SK-MEL-5 (cell line): Measurements from ENCODE around the gene APCDD1. TPM values are rescaled to one million over a fixed set of nuclear protein-coding genes. Genes with fewer than 3 reads are reported as not detected.
"Not testable (repeated sequence)": the region's sequence is repeated elsewhere in the genome, so short reads cannot be mapped to it uniquely, and the experiment has no call there.

Source experiments
- DNase-seq: peaks from one replicate; pipeline ENCODE4 v3.0.0-alpha.2; 2016; ENCODE audit warnings: low read depth, low spot score
- in situ Hi-C: cut with HindIII; loops from 2 replicates; pipeline ENCODE4 v1.10.0; 2016; ENCODE audit warnings: low sequenced_read_pairs, high pct_unique_total_duplicates, low pct_unique_long_range_greater_than_20kb
- total RNA-seq: library from RNA; depleted of rRNA; stranded (reverse); fragments of >200 nt; shearing (Covaris generic); gene quantifications from 2 replicates; pipeline ENCODE4 v1.2.3, GENCODE V29; 2014

Gene APCDD1
- total RNA-seq, 1 experiment from 2014 or later = not detected

- in situ Hi-C loops = not testable (repeated sequence)
Observed at GRCh38 chr18:10505892-10506291, 51.5 kb downstream of the APCDD1 start.

GRCh38 chr18:10508591-10508990, 54.2 kb downstream of the APCDD1 start:
- DNase-seq = no peak
- in situ Hi-C loops = no loop called here

More at GRCh38 chr18:10505892-10506291, 51.5 kb downstream of the APCDD1 start:
- DNase-seq = not testable (repeated sequence)

DNA sequence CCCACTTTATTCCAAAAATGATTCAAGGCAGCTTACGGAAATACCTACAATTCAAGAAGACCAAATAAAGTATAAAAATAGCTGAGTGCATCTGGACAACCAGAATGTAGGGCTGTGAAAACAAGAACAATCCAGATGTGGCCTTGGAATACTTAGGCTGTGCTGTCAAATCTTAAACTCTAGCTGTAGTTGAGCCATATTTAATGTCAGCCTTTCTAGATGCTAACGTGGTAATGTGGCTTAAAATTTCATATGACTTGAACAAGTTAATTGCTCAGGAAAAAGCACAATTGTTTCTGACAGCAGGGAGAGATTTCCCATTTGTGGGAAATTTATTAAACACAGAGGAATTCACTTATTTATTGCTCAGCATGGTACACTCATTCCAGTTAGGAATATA, 56.8 kb downstream of the APCDD1 start:
- DNase-seq = no peak
- in situ Hi-C loops = no loop called here

DNA sequence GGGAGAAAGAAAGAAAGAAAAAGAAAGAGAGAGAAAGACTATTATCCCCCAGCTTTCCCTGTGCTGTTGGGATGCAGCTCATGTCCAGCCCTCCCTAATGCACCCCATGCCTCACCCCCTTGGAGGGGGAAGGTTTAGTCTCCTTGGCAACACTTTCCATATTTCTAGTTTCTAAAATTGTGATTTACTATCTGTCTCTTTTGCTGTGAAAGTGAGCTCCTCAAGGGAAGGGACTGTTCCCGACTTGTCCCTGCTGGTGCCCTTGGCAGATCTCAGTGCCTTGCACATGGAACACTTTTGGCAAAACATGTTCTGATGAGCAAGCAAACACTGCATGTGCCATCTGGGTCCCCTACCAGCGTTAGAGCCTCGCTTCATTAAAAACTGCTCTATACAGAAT, 59.6 kb downstream of the APCDD1 start:
- no peak for DNase-seq
- in situ Hi-C loops = no loop called here

GRCh38 chr18:10514601-10515000, 60.2 kb downstream of the APCDD1 start:
- in situ Hi-C loops = no loop called here
- no peak for DNase-seq

- no peak for DNase-seq
- in situ Hi-C loops = no loop called here
Observed at GRCh38 chr18:10515456-10515855, 61.0 kb downstream of the APCDD1 start.

- DNase-seq = no peak
- in situ Hi-C loops = no loop called here
Observed at GRCh38 chr18:10516078-10516477, 61.6 kb downstream of the APCDD1 start.

DNA sequence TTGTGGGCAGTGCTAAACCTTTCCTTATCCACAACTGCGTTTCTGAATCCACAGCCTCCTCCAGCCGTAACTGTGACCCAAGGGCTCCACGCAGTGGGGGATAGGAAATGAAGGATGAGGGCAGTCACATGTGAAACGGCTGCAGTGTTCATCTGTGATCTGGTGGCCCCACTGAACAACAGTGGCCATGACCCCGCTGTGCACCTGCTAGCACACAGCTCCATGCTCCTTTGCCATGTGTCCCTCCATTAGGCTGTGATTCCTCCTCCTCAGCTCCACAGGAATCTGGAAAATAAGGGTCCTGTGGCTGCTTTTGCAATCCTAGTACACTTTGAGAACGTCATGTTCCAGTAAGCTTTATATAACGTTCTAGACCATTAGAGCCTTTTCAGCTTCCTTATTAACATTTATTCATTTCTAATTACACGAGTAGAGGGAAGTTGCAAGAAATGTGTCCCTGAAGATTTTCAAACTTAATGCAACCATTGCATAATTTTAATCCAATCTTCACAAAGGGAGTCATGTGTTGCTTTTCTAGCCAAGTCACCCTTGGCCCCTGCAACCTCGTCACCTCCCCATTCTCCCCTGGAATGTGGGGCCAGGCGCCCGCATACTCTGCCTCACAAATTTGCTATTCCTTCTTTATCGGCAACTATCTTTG, 64.3 kb downstream of the APCDD1 start:
- in situ Hi-C loops = no loop called here
- peak; percentile 32 for DNase-seq

DNA sequence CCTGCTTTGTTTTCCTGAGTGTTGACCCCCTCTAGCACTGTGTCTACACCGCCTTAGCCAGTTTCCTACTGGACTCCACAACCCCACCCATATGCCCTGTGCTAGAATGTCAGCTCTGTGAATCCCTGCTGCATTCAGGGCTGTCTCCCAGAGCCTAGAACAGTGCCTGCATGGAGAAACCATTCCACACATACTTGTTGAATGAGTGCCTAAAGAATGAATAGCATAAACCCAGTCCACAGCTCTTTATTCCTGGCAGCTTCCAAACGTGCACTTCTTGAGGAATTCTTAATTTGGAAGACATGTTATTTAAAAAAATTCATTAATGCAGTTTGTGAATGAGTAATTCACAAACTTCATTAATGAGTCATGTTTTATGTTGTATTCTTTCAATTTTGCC, 64.9 kb downstream of the APCDD1 start:
- in situ Hi-C loops = no loop called here
- no peak for DNase-seq

- peak; percentile 87 for DNase-seq
- in situ Hi-C loops = no loop called here
Observed at GRCh38 chr18:10519999-10520935, 65.8 kb downstream of the APCDD1 start.

GRCh38 chr18:10521566-10521965, 67.1 kb downstream of the APCDD1 start:
- no peak for DNase-seq
- in situ Hi-C loops = no loop called here

DNA sequence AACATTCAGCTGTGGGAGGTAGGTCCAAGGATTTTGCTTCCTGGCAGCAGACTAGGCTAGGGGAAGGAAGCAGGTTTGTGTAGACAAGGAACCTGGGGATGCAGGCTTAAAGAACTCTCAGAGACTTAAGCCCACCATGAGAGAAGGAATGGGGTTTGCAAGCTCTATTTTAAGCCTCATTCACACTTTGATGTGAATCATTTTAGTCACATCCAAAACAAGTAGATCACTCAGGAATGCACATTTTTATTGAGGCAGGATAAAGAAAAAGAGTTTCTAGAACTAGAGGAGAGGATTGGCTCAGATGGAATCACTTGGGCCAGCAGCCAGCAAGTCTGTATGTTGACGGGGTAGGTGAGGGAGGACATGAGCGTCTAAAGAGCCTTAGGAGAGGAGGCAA, 68.1 kb downstream of the APCDD1 start:
- in situ Hi-C loops = no loop called here
- peak; percentile 7 for DNase-seq

GRCh38 chr18:10523544-10523943, 69.1 kb downstream of the APCDD1 start:
- no peak for DNase-seq
- in situ Hi-C loops = no loop called here

DNA sequence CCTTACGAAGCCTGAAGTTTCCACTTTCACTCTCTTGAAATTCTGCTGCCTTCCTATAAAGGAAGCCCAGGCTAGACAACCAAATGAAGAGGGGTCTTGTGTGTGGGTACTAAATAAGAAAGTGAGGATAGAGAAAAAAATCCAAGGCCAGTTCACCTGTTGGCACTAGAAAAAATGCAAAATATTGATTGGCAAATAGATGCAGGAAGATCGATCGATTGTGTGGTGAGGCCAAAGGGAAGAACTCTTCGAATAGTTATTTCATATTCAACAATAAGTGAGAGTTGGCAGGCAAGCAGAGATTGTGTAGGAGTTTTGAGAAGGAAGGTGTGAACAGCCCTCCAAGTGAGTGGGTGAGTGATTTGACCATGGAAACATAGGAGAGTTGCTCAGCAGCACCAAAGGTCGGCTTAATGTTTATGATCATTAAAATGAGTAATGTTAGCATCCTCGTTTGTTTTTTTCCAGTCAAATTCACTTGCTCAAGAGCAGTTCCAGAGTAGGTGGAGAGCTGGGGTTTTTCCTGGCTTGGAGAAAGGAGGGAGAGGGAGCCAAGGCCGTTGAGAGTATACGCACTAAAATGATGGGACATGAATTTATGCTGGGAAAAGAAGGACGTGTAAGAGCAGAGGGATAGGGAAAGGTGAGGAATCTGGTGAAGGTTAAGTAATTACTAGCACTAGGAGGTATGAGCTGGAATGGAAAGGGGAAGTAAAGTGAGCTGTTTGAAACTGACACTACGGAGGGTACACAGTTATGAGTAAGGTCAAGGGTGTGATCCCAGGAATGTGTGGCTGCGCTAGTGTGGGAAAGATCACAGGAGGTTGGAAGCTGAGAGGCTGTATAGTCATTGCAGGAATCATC, 70.3 kb downstream of the APCDD1 start:
- in situ Hi-C loops = no loop called here
- no peak for DNase-seq

GRCh38 chr18:10525371-10525691, 70.9 kb downstream of the APCDD1 start:
- in situ Hi-C loops = no loop called here
- DNase-seq = no peak

GRCh38 chr18:10525697-10526560, 71.5 kb downstream of the APCDD1 start, which contains the start of gene NAPG:
Gene NAPG, plus strand, starts transcription at chr18:10526027. Its CDS starts 76 bp downstream, at chr18:10526103.
- DNase-seq = peak; percentile 89
- in situ Hi-C loops = no loop called here

DNA sequence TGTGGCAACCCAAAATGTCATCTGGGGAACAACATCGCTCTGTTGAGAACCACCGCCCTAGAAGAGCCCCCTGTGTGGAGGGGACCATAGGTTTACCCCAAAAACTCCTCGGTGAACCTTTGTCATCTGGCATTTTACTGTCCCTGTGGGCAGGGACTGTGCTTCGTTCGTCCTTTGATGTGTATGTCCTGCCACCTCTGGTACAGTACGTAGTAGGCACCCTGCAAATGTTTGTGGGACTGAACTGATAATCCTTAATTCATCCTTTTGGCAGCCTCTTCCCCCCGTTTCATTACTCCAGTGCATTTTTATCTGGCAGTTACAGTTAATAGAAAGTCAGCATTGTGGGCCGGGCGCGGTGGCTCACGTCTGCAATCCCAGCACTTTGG, 72.1 kb downstream of the APCDD1 start:
- DNase-seq = no peak
- in situ Hi-C loops = no loop called here
